HTR-8/SVneo (cell line): ENCODE measurements around the gene FRMD4A.
A peak's percentile ranks its signal among the peaks of the same experiment; 100 is the strongest.

Experiments
- DNase-seq: peaks from one replicate; pipeline ENCODE4 v3.0.0; 2011; ENCODE audit warnings: low spot score, mixed read lengths; ENCODE audit not compliant: insufficient read length
- FAIRE-seq: peaks from 2 replicates; lab custom pipeline; 2011; peaks lifted over from hg19 to GRCh38; lab: Jason Lieb, UNC

Gene FRMD4A

DNA sequence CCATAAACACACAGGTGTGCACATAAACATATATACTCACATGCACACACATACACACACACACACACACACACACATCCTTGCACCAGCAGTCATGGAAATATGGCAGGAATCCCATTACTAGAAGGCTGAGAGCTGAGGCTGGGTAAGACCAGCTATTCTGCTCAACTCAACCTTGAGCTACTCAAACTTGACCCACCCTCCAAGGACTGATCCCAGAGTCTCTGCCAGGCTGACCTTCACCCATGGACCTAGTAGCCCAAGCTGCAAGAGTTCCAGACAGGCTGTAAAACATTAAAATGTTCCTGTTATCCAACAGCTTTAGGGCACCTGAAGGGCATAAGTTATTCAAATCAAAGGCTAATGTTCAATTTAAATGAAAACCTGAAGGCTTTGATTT, 134.6 kb downstream of the FRMD4A start:
- no peak for DNase-seq
- FAIRE-seq, result peak; percentile 40

DNA sequence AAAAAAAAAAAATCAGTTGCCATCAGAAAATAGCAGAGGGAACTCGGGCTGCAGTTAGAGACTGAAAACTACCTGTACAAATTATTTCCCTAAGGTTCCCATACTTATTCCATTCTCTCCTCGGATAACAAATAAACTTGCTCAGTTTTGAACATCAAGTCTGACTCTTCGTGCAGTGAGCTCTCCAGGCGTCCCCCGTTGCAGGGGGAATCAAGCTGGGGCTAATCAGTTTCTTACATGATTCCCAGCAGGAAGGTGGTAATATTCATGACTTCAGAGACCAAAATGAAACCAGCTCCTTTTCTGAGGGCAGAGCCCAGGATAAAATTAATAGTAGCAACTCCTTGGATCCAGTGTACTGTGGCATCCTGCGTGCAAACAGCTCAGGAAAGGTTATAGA, 135.3 kb downstream of the FRMD4A start:
- FAIRE-seq (no peak), DNase-seq (no peak)

DNA sequence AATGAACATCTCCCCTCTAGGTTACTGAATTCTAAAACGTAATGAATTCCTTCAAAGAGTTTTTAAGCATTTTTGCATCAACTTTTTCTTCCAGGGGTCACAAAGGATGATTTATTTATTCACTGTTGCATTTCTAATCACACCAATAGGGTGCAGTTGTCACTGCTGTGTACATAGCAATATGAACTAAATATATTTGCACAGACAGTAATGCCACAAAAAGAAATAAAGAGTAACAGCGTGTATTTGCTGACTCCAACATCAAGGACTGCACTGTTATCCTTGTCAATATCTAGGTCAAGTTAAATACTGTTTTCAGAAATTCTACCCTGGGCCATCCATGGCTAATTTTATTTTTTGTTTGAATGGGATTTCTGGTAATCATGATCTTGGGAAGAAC, 138.0 kb downstream of the FRMD4A start:
- DNase-seq (no peak), FAIRE-seq (no peak)

DNA sequence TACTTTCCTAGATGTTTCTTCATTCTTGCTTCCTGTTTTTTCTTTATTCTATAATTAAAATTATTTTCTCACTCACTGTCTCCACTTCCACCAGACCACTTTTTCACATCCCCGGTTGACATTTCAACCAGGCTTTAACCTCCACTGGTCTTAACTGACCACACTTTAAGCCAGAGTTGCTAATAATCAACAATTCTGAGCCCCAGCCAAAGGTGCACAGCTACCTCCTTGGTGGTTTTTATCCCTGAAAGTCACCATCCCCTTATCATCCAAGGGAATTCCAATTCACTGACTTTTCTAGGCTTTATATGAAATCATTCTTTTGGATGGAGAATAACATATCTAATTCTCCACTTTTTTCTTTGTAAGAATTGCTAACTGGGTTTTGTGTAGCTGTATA, 138.9 kb downstream of the FRMD4A start:
- DNase-seq (no peak), FAIRE-seq (no peak)

DNA sequence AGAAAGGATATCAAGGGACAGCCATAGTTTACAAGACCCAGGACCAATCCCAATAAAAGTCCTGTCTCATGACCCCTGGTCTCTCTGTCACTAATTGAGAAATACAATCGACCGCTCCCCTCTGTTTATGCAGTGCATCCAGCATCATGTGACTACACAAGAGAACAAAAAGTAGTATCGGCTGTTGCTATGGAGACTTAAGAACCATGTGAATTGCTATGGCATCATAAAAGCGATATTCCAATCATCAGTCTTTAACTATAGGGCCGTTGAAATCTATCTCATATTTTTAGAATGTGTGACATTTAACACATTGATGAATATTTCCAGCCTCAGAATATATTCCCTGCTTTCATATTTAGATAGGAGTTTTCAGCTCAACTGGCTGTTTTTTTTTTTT, 139.3 kb downstream of the FRMD4A start:
- FAIRE-seq, result no peak

DNA sequence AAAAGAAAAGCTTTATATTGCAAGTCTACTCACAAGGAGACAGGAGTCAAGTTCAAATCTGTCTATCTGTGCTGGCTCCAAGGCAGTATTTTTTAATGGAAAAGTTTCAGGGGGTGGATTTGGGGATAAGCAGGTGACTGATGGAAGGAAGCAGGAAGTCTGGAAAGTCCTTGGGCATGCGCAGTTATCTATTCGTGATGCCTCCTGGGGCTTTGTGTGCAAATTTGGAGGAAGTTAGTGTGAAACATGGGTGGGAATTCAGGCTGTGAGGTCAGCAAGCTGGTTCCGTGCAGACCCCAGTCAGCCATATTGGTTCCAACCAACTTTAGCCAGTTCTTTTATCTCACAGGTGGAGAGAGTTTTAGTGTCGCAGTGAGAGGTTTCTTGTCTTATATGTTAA, 140.0 kb downstream of the FRMD4A start:
- DNase-seq (no peak), FAIRE-seq (no peak)

More for the DNA sequence above, 139.3 kb downstream of the FRMD4A start:
- DNase-seq, result no peak

DNA sequence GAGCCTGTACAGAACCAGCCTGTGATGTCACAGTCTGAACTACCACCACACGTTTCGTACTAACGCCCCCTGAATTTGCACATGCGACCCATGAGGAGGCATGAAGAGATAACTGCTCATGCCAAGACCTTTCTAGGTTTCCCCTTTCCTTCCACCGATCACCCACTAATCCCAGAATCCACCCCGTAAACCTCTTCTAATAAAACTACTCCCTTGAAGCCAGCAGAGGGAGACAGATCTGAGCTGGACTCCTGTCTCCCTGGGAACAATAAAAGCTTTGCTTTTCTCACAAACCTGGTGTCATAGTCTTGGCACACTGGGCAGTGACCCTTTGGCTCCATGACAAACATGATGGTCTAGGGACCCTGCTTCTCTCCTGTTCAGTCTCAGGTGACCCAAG, 144.5 kb downstream of the FRMD4A start:
- DNase-seq (no peak), FAIRE-seq (no peak)

DNA sequence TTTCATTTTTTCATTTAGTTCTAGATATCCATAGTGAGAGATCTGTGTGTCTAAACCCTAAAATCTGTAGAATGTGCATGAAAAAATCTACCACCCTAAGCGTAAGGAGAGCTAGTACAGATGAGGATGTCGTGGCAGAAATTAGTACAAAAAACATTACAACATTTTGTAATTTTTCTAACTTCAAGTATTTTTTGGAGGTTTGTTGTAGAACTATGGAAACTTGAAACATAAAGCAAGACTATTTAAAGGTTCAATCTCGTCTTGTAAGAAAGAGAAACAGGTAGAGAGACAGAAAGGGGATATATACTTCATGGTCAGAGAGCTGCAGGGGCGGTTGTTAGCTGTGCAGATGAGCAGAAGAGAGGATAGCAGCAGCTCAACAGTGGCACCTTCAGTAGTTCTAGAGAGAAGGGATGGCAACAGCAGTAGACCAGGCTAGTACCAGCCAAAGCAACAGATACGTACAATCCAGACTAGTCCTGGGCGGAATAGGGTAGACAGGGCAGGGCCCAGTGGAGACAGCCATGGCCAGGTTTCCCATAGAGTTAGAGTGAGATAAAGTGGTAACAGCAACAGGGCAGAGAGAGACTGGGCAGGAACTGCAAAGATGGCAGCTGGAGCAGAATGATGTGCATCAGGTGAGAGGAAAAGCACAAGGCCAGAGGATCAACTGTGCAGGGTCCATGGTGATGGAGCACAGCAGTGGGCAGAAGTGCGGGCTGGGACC, 145.2 kb downstream of the FRMD4A start:
- DNase-seq (no peak), FAIRE-seq (no peak)

DNA sequence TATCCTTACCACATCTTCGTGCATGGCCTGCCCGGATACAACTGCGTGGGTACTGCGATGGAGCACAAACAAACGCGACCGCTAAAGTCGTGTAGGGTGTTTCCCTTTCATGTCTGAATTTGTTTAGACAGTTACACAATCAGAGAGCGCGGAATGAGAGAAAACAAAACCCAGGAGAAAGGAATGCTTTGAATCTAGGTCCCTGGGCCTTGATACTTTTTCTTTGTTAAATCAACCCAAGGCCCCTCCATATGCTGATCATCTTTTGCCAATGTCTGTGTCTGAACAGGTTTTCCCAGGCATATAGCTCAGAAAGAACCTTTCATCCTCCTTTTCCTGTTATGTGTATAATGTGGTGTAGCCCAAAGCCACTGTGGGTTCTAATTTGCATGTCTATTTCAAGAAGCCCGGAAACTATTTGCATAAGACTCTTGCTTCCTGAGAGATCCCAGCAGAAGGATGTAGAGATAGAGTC, 145.8 kb downstream of the FRMD4A start:
- FAIRE-seq (no peak), DNase-seq (no peak)

DNA sequence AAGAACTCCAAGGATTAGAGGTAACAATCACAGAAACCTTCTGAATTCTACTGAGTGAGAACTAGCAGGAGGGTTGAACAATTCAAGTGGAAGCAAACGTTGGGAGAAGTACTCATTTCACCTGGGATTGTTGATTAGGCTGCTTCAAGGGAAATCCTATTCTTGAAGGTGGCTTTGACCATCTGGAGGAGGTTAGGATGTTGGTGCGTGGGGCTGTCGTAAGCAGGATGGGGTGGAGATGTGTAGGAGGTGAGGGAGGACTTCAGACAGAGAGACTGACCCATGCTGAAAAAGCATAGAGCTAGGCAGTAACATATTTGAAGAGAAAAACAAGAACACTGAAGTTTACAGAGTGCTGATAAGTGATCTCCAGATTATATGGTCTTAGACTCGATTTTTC, 147.9 kb downstream of the FRMD4A start:
- FAIRE-seq (no peak), DNase-seq (no peak)

DNA sequence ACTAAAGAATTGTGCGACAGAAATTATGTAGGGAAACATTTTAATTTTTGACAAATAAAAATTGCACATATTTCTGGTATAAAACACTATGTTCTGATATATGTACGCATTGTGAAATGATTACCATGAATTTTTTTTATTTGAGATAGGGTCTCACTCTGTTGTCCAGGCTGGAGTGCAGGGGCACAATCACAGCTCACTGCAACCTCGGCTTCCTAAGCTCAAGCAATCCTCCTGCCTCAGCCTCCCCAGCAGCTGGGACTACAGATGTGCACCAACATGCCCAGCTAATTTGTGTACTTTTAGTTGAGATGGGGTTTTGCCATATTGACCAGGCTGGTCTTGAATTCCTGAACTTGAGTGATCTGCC, 149.2 kb downstream of the FRMD4A start:
- FAIRE-seq (no peak), DNase-seq (no peak)

DNA sequence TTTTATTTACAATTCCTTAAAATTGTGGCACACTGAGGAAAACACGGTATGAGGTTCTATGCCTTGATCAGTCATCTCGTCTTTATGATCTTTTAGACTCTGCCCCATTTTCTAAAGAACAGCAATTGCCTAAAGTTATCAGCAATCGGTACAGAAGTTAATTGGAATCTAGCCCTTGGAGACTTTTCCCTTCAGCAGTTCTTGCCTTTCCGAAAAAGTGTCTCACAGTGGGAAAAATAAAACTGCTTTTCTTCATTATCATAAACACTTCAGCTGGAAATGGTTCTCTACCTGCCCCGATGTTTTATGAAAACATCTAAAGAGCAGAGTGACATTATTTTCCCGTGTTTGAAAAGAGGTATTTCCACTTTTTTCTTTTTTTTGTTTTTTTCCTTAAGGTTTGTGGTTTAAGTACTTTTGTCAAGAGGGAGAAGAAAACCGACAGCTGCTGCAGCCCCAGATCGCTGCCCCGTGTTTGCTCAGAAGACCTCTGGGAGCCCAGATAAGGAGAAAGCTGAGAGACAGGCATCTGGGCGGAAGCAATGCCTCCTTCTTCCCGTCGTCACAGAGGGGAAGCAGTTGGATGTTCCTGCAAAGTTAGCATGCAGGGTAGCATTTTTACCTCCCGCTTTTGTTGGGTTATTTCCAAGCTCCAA, 149.7 kb downstream of the FRMD4A start:
- FAIRE-seq, result no peak

DNA sequence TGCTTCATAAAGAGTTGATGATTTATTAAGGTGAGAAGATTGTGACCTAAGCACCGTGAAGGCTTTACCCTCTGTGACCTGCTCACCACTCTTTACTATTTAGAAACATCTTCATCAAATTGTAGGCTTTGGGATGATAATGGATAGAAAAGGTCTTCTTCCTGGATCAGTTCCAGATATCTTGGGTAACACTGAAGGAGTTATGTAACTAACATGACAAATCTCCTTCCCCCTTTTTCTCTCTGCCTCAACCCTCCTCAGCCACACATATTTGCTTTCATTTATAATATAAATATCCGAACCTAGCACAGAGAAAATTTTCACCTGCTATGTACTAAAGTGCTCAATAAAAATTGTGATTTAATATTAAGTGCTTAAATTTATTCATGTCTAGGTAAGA, 151.5 kb downstream of the FRMD4A start:
- FAIRE-seq, result no peak
- DNase-seq, result no peak

More for the DNA sequence above, 149.7 kb downstream of the FRMD4A start:
- no peak for DNase-seq

DNA sequence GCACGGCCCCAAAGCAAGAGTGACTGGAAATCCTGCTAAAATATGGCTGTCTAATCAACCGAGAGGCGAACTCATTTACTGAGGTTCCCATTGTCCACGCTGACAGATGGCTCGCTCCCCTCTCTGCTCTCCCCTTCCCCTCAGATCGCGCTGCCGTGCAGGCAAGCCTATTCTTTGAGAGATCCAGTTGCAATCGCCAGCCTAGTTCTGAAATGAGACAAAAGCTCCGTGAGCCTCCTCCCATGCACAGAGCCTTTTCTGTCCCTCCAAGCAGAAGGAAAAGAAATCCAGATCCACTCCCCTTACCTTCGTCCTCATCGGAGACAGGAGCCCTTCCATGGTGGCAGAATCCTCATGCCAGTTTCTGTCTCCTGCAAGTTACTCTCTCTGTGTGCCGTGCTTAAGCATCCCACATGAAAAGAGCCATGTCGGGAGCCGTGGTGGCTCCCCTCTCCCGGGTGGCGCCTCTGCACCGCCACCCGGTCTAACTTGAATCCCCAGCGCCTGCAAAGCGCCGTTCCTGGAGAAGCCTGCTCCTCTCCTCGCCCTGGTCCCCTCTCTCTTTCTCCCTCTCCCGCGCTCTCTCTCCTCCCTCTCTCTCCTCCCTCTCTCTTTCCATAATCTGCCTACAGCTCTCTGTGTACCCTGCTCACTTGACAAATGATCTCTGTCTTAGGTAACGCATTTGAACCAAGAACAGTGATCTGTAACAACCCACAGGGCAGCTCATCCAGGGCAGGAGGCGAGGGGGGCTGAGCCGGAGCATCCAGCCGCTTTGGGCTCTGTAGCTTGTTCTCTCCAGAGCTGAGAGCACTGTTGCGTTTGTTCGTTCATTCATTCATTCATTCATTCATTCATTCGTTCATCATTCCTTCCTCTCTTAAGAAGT, 156.8 kb downstream of the FRMD4A start:
- no peak for FAIRE-seq

DNA sequence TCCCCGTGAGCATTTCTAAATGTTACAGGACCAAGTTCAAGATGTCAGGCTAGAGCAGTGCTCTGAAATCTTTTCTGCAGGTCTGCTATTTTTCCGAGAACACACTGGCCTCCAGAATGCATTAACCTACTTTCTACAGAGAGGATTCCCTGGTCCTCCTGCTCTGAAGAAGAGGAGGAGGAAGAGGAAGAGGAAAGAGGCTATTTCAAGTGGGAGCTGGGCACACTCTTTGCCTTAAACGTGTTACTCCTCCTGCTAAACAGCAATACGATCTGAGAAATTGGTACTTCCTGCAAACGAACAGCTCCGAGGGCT, 157.4 kb downstream of the FRMD4A start:
- DNase-seq, result no peak
- FAIRE-seq, result no peak

More for the DNA sequence above, 156.8 kb downstream of the FRMD4A start:
- no peak for DNase-seq

DNA sequence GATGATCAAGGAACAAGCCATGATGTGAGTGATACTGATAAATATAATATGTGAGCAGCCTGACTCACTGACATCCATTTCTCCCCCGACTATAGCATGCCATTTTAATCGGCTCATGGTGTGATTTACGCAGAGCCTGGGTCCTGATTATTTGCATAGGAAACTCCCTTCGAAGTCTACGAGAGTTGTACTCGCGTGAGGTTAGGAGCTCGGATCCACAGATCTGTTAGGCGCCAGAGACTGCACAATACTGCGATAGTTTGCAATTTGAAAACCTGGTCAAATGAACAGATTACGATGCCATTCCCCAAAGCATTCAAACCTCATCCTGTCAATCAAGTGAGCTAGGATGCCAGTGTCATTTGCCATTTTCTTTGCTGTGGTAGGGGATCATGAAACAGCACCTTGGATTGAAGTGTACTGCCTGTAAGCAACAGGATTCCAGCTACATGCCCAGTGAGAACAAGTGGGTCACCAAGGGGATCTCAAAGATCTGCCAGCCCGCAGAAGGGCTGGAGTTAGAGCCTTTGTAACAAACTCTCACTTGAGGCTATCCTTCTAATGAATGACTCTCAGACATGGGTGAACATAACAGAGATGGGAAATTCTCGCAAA, 158.3 kb downstream of the FRMD4A start:
- DNase-seq (no peak), FAIRE-seq (no peak)

DNA sequence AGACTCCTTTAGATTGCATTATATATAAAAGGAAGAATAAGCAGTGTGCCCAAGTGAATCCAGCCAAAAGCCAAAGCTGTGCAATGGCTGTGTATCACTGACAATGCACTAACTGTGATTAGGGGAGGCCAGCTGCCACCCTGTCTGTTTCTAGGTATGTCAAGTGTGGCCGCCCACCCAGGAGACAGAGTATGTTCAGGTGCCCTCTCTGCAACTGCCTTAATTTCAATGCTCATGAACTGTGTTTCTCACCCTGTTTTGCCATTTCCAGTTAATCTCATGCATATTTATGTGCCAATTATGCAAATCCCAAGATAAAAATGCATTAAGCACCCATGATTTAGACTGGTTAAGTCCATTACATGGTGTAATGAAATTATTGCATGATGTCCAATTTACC, 159.4 kb downstream of the FRMD4A start:
- no peak for FAIRE-seq

DNA sequence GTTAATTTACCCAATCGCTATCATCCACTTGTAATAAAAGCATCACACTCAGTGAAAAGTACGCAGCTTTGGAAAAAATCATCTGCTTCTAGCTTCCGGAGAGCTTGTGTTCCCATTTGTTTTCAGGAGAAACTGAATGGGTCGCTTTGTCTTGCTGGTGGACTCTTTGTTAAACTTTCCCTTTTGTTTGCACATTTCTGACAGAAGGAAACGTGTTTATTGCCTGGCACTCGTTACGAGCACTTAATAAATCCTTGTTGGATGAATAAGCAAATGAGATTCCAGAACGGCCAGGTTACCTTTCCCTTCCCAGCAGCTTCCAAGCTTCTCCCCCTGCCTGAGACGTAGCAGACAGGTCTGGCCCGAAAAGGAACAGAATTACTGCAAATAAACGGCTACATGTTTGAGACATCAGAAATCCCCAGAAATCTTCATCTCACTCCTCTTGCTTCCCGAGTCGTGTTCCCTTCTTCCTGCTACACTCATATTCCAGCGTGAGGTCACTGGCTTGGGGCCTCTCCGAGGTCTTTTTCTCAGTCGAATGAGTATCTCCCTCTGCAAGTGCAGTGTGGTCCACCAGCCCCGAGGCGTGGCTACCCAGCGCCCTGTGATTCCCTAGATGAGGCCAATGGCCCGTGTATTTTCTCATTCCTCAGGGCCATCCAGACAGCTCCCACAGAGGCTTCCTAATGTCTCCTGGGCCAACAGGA, 167.2 kb downstream of the FRMD4A start:
- FAIRE-seq (no peak), DNase-seq (no peak)

More for the DNA sequence above, 159.4 kb downstream of the FRMD4A start:
- no peak for DNase-seq

DNA sequence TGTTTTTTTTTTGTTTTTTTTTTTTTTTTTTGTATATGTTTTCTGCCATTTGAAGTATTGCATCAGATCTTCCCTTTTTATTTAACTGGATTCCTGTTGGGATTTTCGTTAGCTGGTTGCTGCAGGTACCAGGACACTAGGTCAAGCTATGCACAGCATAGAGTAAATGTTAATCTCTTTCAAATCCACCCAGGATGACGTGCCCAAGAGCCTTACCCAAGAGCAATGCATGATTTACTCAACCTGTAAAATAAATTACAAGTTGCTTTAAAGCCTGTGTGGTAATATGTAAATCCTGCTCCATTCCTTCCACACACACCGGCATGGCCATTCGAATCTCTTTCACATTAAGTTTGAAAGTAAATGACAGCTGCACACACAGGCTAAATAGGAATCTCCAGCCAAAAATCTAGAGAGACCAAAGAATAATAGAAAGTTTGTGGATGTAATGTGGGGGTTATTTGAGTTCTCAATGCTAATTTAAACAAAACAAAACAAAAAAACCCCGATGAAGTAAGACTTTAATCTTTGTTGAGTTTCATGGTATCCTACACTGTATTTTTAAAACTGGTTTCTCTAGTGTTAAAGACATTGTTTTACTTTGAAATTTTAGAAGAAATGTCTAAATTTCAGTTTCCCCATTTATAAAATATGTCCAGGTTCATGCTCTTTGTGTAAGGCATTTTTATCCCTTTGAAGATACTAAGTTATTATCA, 167.9 kb downstream of the FRMD4A start:
- no peak for FAIRE-seq
- no peak for DNase-seq
